ENCODE results near the gene PDE6D.

- no peak for TF ChIP-seq ZNF565 (CRISPR knock-in tag; conservative IDR thresholded peaks at IDR 0.05; ENCODE audit: low read depth)
- no peak for TF ChIP-seq TSHZ2 (CRISPR knock-in tag; IDR thresholded peaks at IDR 0.05)
- TF ChIP-seq PPARA (CRISPR knock-in tag; IDR thresholded peaks at IDR 0.05; ENCODE audit: borderline replicate concordance), result no peak
- TF ChIP-seq PATZ1 (CRISPR knock-in tag; IDR thresholded peaks at IDR 0.05; ENCODE audit: borderline replicate concordance), result no peak
- no peak for TF ChIP-seq SNAI2 (CRISPR knock-in tag; IDR thresholded peaks at IDR 0.05)
- no peak for TF ChIP-seq ZNF8 (CRISPR knock-in tag; IDR thresholded peaks at IDR 0.05)
- no peak for TF ChIP-seq ARNTL (CRISPR knock-in tag; IDR thresholded peaks at IDR 0.05; ENCODE audit: borderline replicate concordance, low read depth)
- TF ChIP-seq ZFP30 (CRISPR knock-in tag; IDR thresholded peaks at IDR 0.05), result no peak
- TF ChIP-seq CSRNP3 (CRISPR knock-in tag; IDR thresholded peaks at IDR 0.05), result no peak
- TF ChIP-seq ISL1 (CRISPR knock-in tag; IDR thresholded peaks at IDR 0.05), result no peak
Observed at GRCh38 chr2:231682603-231683291, 98.3 kb downstream of the PDE6D start.
